RPMI7951 (cell line): ENCODE results near the gene SERTAD2. TPM values are rescaled to one million over a fixed set of nuclear protein-coding genes. Genes with fewer than 3 reads are reported as not detected.

Experiments used
- DNase-seq: peaks from one replicate; pipeline ENCODE4 v3.0.0-alpha.2; 2012; ENCODE audit warnings: low read depth
- total RNA-seq: library from RNA; depleted of rRNA; stranded (reverse); fragments of >200 nt; shearing (Covaris generic); gene quantifications from 2 replicates; pipeline ENCODE4 v1.2.3, GENCODE V29; 2014; rRNA removed

SERTAD2 gene
- total RNA-seq, 1 experiment from 2014 or later: 5.0 TPM

GRCh38 chr2:64581777-64582539, 71.8 kb downstream of the SERTAD2 start:
- no peak for DNase-seq

Other genes with a start within 250 kb of the SERTAD2 start
- gene LGALSL, start 199.8 kb downstream of the SERTAD2 start, total RNA-seq: under 0.01 and 0.20 TPM in 2 replicates
- gene AFTPH, start 129.6 kb downstream of the SERTAD2 start, total RNA-seq: 21.2 and 29.1 TPM in 2 replicates